Neutrophil (primary cell): Measurements from ENCODE around the gene ZBTB40.

Source experiments
- H3K27ac ChIP-seq: fragments of 200-600 bp; sonication (generic); 2 replicates; pipeline ENCODE4 v1.5.1; 2016; ENCODE audit warnings: mild to moderate bottlenecking, moderate library complexity
- H3K27me3 ChIP-seq: fragments of 200-600 bp; sonication (generic); 2 replicates; pipeline ENCODE4 v1.6.0; 2016; ENCODE audit warnings: mild to moderate bottlenecking
- H3K36me3 ChIP-seq: fragments of 200-600 bp; sonication (generic); 2 replicates; pipeline ENCODE4 v1.5.1; 2017
- H3K4me1 ChIP-seq, 2 experiments: fragments of 200-600 bp in 1 of 2; sonication (generic) in 1 of 2; 1 replicate in 1 of 2; 2 replicates in 1 of 2; pipeline versions ENCODE4 v1.5.1 to v1.6.1; 2013 to 2016; ENCODE audit warnings: low read depth in 1 of 2, low read length in 1 of 2, mild to moderate bottlenecking in 1 of 2, moderate library complexity in 1 of 2; ENCODE audit not compliant: control insufficient read depth in 1 of 2, insufficient read depth in 1 of 2
- H3K4me3 ChIP-seq, 2 experiments: fragments of 200-600 bp in 1 of 2; sonication (generic) in 1 of 2; 1 replicate in 1 of 2; 2 replicates in 1 of 2; pipeline ENCODE4 v1.5.1; 2013 to 2016; ENCODE audit warnings: low read depth in 1 of 2, low read length in 1 of 2, mild to moderate bottlenecking in 1 of 2, moderate library complexity in 1 of 2
- H3K9me3 ChIP-seq: fragments of 200-600 bp; sonication (generic); 2 replicates; pipeline ENCODE4 v1.5.1; 2016
- CTCF ChIP-seq: fragments of 200-600 bp; sonication (generic); IDR thresholded peaks from 2 replicates; pipeline ENCODE4 v1.5.1; 2016; ENCODE audit warnings: antibody characterized with exemption

The ZBTB40 gene

GRCh38 chr1:22540337-22540736 is 88.7 kb downstream of the ZBTB40 start:
- no peak overlapping the region for H3K27ac ChIP-seq
- no peaks in the 10 kb centered on the region for H3K9me3 ChIP-seq
- H3K36me3 ChIP-seq, result no peaks in the 10 kb centered on the region
- TF ChIP-seq CTCF, result no peak
- H3K27me3 ChIP-seq, result peaks cover 5% of the 10 kb centered on the region
- no peak overlapping the region for H3K4me3 ChIP-seq
- H3K4me1 ChIP-seq, result no peaks in the 10 kb centered on the region

GRCh38 chr1:22542886-22543285 is 91.2 kb downstream of the ZBTB40 start:
- no peak overlapping the region for H3K27ac ChIP-seq
- no peaks in the 10 kb centered on the region for H3K9me3 ChIP-seq
- H3K27me3 ChIP-seq, result peaks cover 29% of the 10 kb centered on the region
- H3K4me3 ChIP-seq, result no peak overlapping the region
- no peak for TF ChIP-seq CTCF
- H3K36me3 ChIP-seq, result no peaks in the 10 kb centered on the region
- H3K4me1 ChIP-seq, result no peaks in the 10 kb centered on the region

- no peak for TF ChIP-seq CTCF
- no peaks in the 10 kb centered on the region for H3K36me3 ChIP-seq
- H3K27ac ChIP-seq, result no peak overlapping the region
- no peaks in the 10 kb centered on the region for H3K4me1 ChIP-seq
- no peak overlapping the region for H3K4me3 ChIP-seq
- H3K9me3 ChIP-seq, result no peaks in the 10 kb centered on the region
- H3K27me3 ChIP-seq, result peaks cover 37% of the 10 kb centered on the region
These were observed 92.0 kb downstream of the ZBTB40 start for GRCh38 chr1:22543679-22544078.

- Histone ChIP-seq H3K27ac (no peak overlapping the region), H3K4me1 (no peaks in the 10 kb centered on the region), H3K36me3 (no peaks in the 10 kb centered on the region), H3K4me3 (no peak overlapping the region), H3K27me3 (peaks cover 46% of the 10 kb centered on the region), H3K9me3 (no peaks in the 10 kb centered on the region)
- TF ChIP-seq CTCF, result no peak
These were observed 93.0 kb downstream of the ZBTB40 start for GRCh38 chr1:22544606-22545005.

GRCh38 chr1:22545141-22545540 is 93.5 kb downstream of the ZBTB40 start:
- TF ChIP-seq CTCF, result no peak
- H3K27me3 ChIP-seq, result peaks cover 51% of the 10 kb centered on the region
- H3K36me3 ChIP-seq, result no peaks in the 10 kb centered on the region
- H3K4me3 ChIP-seq, result no peak overlapping the region
- no peaks in the 10 kb centered on the region for H3K9me3 ChIP-seq
- H3K4me1 ChIP-seq, result no peaks in the 10 kb centered on the region
- H3K27ac ChIP-seq, result no peak overlapping the region
